NCI-H2227 (cell line): ENCODE data around the gene SCYGR7.
"Not testable (repeated sequence)": the region's sequence is repeated elsewhere in the genome, so short reads cannot be mapped to it uniquely, and the experiment has no call there.

Experiments used
- DNase-seq: peaks from one replicate; lab custom pipeline; 2025; ENCODE audit not compliant: unreplicated experiment; lab: John Stamatoyannopoulos, UW

The SCYGR7 gene

DNA sequence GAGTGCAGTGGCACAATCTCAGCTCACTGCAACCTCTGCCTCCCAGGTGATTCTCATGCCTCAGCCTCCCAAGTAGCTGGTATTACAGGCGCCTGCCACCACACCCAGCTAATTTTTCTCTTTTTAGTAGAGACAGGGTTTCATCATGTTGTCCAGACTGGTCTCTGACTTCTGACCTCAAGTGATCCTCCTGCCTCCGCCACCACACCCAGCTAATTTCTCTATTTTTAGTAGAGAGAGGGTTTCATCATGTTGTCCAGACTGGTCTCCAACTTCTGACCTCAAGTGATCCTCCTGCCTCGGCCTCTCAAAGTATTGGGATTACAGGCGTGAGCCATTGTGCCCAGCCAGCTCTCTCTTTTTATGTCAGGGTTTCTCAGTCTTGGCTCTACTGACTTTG is 28.1 kb downstream of the SCYGR7 start:
- not testable (repeated sequence) for DNase-seq

DNA sequence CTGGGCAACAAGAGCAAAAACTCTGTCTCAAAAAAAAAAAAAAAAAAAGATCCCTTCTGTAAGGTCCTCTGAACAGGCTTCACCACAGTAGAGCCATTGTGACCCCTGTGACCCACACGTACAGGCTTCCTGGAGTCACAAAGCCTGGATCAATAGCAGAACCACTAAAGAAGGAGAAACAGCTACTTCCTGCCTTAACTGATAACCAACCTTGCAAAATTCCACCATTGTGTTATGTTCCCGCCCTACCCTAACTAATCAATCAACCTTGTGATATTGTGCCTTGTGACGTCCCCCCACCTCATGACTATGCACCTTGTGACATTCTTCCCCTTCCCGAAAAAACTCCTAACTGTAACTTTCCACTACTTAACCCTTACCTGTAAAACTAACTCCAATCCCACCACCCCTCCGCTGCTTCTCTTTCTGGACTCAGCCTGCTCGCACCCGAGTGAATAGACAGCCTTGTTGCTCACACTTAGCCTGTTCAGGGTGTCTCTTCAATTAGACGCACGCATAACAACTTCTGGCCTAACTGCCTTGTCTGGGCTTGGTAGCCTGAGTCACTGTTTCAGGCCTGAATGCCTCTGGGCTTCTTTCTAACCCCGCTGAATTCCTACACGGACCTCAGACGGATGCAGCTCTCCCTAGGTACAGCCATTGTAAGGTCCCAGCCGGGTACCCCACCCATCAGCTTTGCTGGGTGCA is 31.4 kb downstream of the SCYGR7 start:
- DNase-seq, result no peak

DNA sequence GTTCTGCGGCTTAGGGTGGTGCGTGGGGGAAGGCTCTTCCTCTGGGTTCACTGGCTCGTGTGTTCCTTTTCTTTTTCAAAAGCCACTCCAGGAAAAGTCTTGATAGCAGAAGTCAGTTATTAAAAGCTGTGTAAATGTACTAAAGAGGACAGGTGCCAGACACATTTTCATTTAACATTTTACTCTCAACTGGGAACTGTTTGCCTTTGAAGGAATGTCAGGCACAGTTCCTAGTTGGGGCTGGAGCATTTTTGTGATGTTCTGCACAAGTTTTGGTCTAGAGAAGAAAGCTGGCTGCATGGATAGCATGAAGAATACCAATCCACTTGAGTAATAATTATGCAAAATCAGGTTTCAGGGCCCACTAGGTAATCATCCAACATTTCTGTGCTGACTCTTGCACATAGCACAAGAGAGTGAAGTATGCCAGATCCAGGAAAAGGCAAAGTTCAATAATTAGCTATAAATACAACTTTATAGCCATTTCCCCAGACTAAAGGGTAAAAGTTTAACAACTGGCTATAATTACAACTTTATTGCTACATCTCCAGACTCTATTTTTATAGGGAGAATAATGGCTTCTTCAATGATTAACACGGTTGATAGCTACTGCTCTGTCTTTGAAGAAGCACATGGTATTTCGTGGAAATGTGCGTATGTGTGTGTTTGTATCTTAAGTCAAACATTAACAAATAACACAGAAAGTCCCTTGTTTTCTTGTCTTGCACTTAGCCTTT is 33.8 kb downstream of the SCYGR7 start:
- DNase-seq, result no peak

DNA sequence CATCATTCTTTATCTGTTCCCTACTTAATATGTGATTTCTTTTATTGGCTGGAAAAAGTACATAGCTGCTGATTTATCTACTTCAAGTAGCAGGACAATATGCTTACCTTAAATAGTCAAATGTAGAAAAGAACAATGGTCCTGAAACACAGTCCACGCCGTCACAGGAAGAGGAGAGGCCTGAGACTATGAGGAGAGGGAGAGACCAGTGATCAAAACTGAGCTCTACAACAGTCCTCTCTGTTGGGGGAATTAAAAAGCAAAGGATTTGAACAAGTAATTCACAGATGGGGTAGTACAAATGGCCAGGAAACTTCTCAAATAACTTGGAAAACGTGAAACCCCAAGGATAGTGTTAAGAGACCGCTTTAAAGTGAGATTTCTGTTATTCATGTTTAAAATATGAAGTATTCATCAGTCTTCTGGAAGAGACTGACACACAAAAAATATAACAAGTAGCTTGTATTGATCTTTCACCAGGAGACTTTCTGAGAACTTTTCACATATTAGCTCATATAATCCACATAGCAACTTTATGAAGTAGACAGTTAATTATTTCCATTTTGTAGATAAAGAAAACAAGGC is 37.7 kb downstream of the SCYGR7 start:
- no peak for DNase-seq

DNA sequence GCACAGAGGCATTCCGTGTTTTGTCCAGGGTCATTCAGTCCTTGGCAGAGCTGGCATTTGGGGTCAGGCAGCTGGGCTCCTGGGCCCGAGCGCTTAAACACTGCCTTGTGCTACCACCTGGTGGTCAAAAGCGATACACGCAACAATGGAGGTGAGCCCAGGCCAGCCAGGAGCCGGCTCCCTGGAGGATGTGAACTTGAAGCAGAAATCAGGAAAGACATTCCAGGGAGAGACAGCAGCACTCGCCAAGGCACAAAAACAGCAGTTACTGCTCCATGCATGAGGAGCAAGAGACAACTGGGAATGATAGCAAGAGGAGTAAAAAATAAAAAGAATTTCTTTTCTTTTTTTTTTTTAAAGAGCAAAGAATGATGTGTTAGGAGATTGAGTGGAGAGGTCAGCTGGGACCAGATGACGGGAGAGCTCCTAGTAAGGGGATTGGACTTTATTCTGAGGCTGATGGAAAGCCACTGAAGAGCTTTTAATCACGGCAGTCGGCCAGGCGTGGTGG is 38.3 kb downstream of the SCYGR7 start:
- DNase-seq, result peak; percentile 72

DNA sequence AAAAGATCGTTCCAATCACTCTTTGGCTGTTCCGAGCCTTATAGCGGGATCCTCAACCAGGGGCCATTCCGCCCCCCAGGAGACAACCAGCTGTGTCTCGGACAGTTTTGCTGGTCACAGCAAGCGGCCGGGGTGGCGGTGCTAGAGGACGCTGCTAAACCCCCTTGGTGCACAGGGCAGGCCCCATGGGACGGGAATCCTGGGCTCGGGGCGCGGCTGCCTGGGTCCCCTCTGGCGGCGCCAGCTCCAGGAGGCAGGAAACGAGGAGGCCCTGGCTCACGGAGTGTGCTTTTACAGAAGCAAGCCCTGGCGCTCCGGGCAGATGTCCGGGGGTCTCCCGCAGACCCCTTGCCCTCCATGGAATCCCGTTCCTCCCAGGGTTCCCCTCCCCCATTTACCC is 39.7 kb downstream of the SCYGR7 start:
- no peak for DNase-seq

DNA sequence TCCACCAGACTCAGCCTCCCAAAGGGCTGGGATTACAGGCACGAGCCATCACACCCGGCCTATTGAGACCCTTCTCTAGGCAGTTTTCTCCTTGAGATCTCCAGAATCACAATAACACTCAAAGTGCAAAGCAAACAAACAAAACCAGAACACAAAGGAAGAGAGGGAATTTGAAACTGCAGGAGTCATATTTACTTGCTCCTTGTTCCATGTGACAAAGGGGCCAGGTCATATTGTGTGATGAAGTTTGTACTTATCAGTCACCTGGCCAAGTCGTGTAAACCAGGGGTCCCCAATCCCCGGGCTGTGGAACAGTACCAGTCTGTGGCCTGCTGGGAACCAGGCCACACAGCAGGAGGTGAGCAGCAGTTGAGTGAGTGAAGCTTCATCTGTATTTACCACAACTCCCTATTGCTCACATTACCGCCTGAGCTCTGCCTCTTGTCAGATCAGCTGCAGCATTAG is 44.1 kb downstream of the SCYGR7 start:
- no peak for DNase-seq

DNA sequence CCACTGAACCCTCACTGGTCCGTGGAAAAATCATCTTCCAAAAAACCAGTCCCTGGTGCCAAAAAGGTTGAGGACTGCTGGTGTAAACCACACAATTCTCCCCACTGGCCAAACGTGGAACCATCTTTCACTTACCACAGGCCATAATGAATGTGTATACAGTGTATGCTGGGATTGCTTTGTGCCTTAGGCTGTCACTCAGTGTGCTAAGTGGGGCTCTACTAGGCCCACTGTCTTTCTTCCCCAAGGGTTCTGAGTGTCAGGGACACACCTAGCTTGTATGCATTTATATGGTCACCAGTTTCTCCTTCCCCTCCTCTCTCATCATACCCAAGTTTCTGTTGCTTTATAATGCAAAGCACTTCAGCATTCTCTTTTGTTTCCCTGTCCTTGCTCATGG is 44.8 kb downstream of the SCYGR7 start:
- DNase-seq, result no peak

DNA sequence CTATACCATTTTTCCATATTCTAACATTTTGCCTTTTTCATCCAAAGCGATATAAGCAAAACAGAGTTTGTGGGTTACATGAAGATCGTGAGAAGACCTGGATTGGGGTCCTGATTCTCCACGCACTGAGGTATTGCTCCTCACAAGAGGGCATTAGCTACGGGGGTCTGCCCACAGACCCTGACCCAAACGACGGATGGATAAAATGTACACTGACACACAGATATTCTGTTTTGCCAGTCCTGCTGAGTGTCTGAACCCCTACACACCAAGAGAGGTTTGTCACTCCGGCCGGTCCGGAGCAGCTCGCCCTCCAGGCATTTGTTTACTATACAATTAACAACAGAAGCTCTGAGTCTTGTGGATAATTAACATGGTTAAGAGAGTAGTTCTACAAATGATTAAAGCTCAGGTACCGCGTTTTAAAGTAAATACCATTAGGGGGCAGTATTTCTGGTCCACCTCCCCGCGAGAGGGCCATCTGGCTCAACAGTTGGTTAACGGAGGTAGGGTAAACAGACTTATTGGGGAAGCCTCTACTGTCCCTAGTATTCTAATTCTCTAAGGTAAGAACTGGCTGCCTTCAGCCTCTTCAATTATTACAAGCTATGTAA is 46.0 kb downstream of the SCYGR7 start:
- DNase-seq, result no peak

DNA sequence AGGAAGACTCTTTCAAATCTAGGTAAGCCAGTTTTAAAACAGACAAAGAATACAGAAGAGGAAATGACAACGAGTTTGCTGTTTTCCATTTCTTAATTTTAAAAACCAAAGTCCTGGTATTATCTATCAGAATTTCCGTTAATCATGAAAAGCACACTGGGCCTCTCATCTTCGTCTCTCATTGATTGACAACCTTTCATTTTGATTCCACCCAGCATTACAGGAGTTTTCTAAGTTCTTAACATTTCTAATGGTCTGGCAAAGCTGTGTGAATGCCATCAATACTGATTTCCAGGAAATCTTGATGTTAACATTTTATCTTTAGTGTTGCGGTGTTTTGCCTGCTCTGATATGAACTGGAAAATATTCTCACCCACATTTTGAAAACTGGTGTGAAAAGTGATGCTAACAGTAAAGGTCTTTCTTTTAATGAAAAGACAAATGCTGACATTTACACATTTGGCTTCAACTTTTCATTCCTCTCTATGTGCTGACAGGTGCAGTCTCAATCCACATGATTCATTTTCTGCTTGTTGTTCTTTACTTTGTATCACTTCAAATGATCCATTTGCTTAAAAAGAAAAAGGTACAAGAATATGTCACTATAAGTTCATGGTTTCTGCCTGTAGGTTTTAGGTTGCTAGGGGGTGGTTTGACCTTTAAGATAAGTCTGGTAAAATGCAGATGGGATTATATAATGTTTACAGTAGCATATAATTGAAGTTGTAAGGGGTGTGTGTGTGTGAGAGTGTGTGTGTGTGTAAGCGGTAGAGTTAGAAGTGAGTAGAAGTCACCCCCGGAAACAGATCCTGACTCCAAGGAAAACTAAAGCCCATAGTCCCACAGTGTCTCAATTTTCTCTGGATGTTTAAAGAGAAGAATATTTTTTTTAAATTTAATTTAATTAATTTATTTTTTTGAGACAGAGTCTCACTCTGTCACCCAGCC is 47.0 kb downstream of the SCYGR7 start:
- no peak for DNase-seq
